ENCODE results near the gene HOXD13. TPM values are rescaled to one million over a fixed set of nuclear protein-coding genes. Genes with fewer than 3 reads are reported as not detected.

Gene HOXD13
- total and polyA plus RNA-seq, 2 of the 13 experiments (the other 11 are each of a cell fraction or from before 2014, with no cell fraction given), result not detected

- TF ChIP-seq SCMH1 (CRISPR knock-in tag; IDR thresholded peaks at IDR 0.05; ENCODE audit: borderline replicate concordance) (no peak), ZNF3 (CRISPR knock-in tag; IDR thresholded peaks at IDR 0.05) (no peak), REPIN1 (CRISPR knock-in tag; IDR thresholded peaks at IDR 0.05; ENCODE audit: borderline replicate concordance, low read depth) (peak; percentile 76), JUN (CRISPR knock-in tag; IDR thresholded peaks at IDR 0.05) (no peak), HIVEP1 (CRISPR knock-in tag; IDR thresholded peaks at IDR 0.05) (peak; percentile 55; the same call in 1 of the 2 replicates), ELK4 (CRISPR knock-in tag; IDR thresholded peaks at IDR 0.05; ENCODE audit: borderline replicate concordance) (no peak), ZNF232 (CRISPR knock-in tag; IDR thresholded peaks at IDR 0.05; ENCODE audit: borderline replicate concordance) (peak; percentile 63; the same call in 1 of the 2 replicates), ZNF766 (CRISPR knock-in tag; IDR thresholded peaks at IDR 0.05; ENCODE audit: borderline replicate concordance) (peak; percentile 56; the same call in 1 of the 2 replicates), ZNF879 (CRISPR knock-in tag; IDR thresholded peaks at IDR 0.05) (peak; percentile 80; the same call in 1 of the 2 replicates)
- TF ChIP-seq, protein P1, sequence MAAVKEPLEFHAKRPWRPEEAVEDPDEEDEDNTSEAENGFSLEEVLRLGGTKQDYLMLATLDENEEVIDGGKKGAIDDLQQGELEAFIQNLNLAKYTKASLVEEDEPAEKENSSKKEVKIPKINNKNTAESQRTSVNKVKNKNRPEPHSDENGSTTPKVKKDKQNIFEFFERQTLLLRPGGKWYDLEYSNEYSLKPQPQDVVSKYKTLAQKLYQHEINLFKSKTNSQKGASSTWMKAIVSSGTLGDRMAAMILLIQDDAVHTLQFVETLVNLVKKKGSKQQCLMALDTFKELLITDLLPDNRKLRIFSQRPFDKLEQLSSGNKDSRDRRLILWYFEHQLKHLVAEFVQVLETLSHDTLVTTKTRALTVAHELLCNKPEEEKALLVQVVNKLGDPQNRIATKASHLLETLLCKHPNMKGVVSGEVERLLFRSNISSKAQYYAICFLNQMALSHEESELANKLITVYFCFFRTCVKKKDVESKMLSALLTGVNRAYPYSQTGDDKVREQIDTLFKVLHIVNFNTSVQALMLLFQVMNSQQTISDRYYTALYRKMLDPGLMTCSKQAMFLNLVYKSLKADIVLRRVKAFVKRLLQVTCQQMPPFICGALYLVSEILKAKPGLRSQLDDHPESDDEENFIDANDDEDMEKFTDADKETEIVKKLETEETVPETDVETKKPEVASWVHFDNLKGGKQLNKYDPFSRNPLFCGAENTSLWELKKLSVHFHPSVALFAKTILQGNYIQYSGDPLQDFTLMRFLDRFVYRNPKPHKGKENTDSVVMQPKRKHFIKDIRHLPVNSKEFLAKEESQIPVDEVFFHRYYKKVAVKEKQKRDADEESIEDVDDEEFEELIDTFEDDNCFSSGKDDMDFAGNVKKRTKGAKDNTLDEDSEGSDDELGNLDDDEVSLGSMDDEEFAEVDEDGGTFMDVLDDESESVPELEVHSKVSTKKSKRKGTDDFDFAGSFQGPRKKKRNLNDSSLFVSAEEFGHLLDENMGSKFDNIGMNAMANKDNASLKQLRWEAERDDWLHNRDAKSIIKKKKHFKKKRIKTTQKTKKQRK (IDR thresholded peaks at IDR 0.05; ENCODE audit: low read length), result no peak
- TF ChIP-seq, protein P2, sequence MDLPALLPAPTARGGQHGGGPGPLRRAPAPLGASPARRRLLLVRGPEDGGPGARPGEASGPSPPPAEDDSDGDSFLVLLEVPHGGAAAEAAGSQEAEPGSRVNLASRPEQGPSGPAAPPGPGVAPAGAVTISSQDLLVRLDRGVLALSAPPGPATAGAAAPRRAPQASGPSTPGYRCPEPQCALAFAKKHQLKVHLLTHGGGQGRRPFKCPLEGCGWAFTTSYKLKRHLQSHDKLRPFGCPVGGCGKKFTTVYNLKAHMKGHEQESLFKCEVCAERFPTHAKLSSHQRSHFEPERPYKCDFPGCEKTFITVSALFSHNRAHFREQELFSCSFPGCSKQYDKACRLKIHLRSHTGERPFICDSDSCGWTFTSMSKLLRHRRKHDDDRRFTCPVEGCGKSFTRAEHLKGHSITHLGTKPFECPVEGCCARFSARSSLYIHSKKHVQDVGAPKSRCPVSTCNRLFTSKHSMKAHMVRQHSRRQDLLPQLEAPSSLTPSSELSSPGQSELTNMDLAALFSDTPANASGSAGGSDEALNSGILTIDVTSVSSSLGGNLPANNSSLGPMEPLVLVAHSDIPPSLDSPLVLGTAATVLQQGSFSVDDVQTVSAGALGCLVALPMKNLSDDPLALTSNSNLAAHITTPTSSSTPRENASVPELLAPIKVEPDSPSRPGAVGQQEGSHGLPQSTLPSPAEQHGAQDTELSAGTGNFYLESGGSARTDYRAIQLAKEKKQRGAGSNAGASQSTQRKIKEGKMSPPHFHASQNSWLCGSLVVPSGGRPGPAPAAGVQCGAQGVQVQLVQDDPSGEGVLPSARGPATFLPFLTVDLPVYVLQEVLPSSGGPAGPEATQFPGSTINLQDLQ (CRISPR knock-in tag; IDR thresholded peaks at IDR 0.05), result no peak
- TF ChIP-seq, protein P3, sequence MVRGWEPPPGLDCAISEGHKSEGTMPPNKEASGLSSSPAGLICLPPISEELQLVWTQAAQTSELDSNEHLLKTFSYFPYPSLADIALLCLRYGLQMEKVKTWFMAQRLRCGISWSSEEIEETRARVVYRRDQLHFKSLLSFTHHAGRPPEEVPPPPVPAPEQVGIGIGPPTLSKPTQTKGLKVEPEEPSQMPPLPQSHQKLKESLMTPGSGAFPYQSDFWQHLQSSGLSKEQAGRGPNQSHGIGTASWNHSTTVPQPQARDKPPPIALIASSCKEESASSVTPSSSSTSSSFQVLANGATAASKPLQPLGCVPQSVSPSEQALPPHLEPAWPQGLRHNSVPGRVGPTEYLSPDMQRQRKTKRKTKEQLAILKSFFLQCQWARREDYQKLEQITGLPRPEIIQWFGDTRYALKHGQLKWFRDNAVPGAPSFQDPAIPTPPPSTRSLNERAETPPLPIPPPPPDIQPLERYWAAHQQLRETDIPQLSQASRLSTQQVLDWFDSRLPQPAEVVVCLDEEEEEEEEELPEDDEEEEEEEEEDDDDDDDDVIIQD (CRISPR knock-in tag; IDR thresholded peaks at IDR 0.05; ENCODE audit: low read depth), result no peak
- TF ChIP-seq, protein P4, sequence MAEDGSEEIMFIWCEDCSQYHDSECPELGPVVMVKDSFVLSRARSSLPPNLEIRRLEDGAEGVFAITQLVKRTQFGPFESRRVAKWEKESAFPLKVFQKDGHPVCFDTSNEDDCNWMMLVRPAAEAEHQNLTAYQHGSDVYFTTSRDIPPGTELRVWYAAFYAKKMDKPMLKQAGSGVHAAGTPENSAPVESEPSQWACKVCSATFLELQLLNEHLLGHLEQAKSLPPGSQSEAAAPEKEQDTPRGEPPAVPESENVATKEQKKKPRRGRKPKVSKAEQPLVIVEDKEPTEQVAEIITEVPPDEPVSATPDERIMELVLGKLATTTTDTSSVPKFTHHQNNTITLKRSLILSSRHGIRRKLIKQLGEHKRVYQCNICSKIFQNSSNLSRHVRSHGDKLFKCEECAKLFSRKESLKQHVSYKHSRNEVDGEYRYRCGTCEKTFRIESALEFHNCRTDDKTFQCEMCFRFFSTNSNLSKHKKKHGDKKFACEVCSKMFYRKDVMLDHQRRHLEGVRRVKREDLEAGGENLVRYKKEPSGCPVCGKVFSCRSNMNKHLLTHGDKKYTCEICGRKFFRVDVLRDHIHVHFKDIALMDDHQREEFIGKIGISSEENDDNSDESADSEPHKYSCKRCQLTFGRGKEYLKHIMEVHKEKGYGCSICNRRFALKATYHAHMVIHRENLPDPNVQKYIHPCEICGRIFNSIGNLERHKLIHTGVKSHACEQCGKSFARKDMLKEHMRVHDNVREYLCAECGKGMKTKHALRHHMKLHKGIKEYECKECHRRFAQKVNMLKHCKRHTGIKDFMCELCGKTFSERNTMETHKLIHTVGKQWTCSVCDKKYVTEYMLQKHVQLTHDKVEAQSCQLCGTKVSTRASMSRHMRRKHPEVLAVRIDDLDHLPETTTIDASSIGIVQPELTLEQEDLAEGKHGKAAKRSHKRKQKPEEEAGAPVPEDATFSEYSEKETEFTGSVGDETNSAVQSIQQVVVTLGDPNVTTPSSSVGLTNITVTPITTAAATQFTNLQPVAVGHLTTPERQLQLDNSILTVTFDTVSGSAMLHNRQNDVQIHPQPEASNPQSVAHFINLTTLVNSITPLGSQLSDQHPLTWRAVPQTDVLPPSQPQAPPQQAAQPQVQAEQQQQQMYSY (CRISPR knock-in tag; IDR thresholded peaks at IDR 0.05), result no peak
Observed at GRCh38 chr2:176088048-176088936, 4.2 kb upstream of the HOXD13 start (continued).

Measured in HepG2 (cell line).